NCI-H2227 treated with DMSO at 0.1 percent for 48 hours (cell line): ENCODE data around the gene DLGAP1.
"Not testable (repeated sequence)": the region's sequence is repeated elsewhere in the genome, so short reads cannot be mapped to it uniquely, and the experiment has no call there.

Experiments used
- DNase-seq: peaks from one replicate; lab custom pipeline; 2025; lab: John Stamatoyannopoulos, UW

The DLGAP1 gene

DNA sequence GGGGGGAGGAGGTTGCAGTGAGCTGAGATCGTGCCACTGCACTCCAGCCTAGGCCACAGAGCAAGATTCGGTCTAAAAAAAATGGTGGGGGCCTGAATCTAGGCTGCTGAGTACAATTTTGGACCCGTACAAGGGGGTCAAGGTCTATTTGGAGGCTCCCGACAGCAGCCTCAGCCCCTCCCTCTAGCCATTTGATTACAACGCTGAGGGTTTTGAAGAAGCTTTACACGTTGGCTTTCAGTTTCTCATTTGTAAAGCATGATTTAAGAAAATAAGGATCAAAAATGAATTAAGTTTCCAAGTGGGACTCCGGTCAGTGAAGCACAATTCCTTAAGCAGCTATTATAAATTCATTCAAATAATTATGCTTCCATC lies 871.2 kb downstream of the DLGAP1 start:
- no peak for DNase-seq

DNA sequence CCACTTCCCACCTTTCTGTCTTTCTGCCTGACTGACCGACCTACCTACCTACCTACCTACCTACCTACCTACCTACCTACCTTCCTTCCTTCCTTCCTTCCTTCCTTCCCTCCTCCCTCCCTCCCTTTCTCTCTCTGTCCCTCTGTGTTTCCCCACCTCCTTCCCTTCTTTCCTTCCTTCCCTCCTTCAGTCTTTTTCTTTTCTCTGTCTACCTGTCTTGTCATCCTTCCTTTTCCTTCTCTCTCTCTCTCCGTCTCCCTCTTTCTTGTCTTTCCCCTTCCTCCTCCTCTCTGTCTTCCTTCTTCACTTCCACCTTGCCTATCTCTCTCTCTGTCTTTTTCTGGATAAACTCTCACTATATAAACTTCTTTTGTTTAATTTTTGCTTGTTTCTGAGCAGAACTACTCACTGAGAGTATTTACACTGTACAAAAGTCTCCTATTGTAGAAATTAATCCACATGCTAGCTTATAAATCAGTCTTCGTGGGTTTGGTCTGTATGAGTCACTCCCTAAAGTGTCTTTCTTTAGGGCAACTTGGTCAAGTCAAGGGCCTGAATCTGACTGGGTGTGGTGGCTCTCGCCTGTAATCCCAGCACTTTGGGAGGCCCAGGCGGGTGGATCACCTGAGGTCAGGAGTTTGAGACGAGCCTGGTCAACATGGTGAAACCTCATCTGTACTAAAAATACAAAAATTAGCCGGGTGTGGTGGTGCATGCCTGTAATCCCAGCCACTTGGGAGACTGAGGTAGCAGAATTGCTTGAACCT lies 871.8 kb downstream of the DLGAP1 start:
- not testable (repeated sequence) for DNase-seq

GRCh38 chr18:3581890-3582289 lies 873.2 kb downstream of the DLGAP1 start:
- no peak for DNase-seq

DNA sequence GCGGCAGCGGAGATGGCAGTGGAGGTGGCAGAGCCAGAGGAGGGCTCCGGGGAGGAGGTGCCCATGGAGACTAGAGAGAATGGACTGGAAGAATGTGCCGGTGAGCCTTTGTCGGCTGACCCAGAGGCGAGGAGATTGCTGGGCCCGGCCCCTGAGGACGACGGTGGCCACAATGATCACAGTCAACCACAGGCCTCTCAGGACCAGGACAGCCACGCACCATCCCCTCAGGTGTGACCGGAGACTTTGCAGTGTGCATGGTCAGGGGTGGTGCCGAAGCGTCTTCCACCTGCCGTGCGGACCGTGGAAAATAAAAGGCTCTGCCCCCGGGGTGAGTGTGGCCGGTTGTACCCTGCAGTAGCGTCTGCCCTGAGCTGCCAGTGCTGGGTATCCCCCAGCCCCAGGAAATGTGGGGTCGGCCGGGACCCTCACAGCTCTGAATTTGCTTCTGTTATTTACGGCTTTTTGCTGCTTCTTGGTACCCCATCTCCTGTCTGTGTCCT lies 874.5 kb downstream of the DLGAP1 start:
- not testable (repeated sequence) for DNase-seq

DNA sequence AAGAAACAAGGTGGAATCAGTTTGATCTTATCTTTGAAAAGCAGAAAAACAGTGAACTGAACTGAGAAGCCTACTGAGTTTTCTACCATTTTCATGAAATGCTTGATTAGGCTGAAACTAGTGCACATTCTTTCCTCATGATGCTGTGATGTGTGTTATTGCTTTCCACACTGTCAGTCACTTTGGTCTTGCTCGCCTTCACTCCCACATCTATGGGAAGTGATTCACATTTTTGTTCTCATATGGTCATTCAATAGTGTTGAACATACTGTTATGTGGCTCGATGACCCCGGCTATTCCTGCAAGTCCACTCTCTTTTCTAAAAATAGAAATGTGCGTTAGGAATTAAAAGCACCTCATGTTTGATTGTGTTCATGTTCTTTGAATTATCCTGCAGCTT lies 875.4 kb downstream of the DLGAP1 start:
- DNase-seq, result no peak

DNA sequence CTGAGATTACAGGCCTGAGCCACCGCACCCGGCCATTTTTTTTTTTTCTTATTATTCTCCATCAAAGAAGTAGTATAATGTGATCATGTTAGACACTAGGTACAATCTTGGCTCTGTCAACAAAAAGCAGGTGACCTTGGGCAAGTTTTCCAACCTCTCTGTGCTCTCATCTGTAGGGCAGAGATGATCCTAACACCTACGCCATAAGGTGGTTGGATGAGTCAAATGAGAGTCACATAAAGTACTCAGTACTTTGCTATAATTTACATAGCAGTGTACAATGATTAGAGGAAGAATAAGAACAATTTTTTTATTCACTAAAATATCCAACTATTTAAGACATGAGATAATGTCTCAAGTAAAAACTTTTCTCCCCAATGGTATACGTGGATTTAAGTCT lies 876.5 kb downstream of the DLGAP1 start:
- no peak for DNase-seq

DNA sequence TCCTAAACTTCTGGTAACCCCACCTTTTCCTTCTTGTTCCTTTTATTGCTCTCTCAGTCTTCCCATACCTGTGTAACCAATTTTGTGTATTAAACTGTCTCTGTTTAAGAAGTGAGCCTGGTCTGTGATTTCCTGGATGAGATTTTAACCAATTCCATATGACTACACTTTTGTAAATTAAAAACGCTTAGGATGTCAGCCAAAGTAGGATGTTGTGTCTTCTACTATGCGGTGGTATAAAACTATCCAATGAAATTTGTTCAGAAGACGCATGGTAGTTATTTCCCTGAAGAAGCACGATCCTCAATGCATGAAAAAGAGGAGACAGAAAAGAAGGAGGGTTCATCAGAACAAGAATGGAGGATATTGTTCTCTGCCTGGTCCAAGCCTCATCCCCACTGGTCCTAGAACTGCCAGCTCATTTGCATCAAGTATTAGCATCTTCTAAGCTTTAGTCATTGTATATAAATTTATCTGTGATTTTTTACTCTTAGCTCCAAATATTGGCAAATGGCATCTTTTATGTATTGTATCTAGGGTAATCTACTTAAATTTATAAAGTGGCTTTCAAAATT lies 877.7 kb downstream of the DLGAP1 start:
- no peak for DNase-seq

GRCh38 chr18:3572761-3573160 lies 882.3 kb downstream of the DLGAP1 start:
- no peak for DNase-seq

DNA sequence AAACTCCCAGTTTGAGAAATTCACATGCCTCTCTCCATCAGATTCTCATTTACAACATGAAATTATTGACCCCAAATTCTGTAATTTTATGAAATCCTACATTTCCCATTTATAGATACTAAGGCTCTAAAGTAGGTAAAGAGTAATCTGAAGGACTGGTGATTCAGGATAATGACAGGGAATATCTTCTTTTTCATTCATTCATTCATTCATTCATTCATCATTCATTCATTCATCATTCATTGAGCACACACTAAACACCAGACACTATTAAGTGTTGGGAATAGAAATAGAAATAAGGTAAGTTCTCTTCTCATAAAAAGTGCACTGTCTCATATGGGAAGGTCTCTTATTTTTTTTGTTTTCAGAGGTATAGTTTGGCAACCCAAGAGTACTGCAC lies 888.3 kb downstream of the DLGAP1 start:
- no peak for DNase-seq

- no peak for DNase-seq
These were observed 894.4 kb downstream of the DLGAP1 start for GRCh38 chr18:3560755-3561154.

DNA sequence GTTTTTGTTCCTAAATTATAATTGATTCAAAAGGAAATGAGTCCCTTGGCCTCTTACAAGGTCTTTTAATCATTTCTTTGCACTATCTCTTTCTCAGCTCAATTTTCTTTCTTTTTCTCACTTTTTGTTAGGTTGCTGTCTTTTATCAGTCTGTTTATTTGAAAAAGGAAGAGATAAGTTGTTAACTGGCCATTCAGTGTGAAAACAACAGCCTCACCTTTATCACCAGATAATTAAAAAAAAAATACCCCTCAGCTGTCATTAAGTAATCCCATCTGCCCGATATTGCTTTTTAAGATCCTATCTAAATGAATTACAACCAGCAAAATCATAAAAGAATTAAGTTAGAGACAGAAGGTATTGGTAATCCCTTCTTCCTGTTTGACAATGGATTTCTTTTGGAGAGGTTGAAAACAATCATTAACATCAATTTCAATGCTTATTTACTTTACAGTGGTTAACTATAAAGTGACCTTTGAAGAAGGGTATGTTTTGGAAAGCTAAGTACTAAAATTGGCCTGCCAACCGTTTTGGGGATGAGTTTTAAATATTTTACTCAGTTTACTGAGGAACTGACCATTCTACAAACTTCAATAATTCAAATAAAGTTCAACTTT lies 900.2 kb downstream of the DLGAP1 start:
- DNase-seq, result no peak

DNA sequence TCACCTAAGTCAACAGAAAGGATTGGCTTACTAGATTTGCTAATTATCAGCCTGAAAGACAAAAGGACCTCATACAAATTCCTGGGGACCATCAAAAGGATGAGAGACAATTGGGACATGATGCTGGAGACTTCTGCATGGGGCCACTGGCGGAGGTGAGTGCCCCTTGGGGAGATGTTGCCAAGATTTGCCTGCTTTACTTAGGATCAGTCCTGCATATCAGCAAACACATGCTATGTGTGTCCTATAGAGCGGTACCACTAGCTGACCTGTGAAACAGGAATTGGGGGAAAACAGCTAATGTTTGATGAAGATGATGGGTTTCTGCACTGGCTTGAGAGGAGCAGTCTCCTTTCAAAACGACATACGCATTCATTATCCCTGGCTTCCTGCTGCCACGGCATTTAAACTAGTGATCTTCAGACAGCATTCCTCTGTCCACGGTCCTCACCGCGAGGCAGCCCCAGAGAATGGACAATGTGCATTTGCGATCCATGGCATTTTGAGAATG lies 901.0 kb downstream of the DLGAP1 start:
- no peak for DNase-seq

DNA sequence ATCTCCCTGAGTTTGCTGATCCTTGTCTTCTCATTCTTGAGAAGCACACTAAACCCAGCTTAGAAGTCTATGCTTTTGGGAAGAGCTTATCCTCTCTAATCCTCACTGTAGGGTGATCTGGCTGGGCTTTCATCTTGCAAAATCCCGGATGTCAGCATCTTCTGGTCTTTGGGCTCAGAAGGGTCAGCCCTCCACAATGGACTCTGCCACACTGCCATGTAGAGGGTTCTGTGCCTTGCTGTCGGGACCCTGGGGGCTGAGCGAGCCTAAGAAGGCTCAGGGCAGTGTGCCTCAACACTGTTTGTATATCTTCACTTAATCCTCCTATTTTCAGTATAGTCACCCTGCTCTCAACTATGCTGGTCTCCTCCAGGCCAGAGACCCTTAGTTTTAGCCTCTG lies 902.8 kb downstream of the DLGAP1 start:
- DNase-seq, result no peak

DNA sequence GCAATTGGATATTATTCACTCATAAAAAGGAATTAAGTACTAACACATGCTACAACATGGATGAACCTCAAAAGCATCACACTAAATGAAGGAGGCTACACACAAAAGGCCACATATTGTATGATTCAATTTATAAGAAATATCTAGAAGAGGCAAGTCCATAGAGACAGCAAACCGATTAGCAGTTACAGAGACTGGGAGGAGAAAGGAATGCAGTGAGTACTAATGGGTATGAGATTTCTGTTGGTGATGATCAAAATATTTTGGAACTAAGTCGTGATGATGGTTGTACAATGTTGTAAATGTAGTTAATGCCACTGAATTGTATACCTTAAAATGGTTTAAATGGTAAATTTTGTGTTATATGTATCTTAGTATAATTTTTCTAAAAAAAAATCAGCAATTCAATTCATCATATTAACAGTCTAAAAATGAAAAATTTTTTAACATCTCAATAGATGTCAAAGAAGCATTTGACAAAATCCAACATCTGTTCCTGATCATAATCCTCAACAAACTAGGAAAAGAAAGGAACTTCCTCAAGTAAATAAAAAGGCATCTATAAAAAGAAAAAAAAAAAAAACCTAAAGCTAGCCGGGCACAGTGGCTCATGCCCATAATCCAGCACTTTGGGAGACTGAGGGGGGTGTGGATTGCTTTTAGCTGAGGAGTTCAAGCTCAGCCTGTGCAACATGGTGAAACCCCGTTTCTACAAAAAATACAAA lies 907.1 kb downstream of the DLGAP1 start:
- no peak for DNase-seq

DNA sequence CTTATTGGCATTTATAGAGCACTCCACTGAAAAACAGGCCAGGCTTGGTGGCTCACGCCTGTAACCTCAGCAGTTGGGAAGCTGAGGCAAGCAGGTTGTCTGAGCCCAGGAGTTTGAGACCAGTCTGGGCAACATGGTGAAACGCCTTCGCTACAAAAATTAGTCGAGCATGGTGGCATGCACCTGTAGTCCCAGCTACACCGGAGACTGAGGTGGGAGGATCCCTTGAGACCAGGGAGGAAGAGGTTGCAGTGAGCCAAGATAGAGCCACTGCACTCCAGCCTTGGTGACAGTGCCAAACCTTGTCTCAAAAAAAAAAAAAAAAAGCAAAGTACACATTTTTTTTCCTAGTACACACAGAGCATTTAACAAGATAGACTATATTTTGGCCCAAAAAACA lies 909.0 kb downstream of the DLGAP1 start:
- DNase-seq, result no peak

DNA sequence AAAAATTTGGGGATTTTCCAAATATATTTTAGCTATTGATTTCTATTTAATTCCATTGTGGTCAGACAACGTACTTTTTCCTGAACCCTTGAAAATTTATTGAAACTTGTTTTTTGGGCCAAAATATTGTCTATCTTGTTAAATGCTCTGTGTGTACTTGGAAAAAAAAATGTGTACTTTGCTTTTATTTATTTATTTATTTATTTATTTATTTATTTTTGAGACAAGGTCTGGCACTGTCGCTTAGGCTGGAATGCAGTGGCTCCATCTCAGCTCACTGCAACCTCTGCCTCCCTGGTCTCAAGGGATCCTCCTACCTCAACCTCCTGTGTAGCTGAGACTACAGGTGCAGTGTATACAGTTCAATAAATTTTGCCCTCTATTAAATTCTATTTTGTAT lies 910.6 kb downstream of the DLGAP1 start:
- no peak for DNase-seq

DNA sequence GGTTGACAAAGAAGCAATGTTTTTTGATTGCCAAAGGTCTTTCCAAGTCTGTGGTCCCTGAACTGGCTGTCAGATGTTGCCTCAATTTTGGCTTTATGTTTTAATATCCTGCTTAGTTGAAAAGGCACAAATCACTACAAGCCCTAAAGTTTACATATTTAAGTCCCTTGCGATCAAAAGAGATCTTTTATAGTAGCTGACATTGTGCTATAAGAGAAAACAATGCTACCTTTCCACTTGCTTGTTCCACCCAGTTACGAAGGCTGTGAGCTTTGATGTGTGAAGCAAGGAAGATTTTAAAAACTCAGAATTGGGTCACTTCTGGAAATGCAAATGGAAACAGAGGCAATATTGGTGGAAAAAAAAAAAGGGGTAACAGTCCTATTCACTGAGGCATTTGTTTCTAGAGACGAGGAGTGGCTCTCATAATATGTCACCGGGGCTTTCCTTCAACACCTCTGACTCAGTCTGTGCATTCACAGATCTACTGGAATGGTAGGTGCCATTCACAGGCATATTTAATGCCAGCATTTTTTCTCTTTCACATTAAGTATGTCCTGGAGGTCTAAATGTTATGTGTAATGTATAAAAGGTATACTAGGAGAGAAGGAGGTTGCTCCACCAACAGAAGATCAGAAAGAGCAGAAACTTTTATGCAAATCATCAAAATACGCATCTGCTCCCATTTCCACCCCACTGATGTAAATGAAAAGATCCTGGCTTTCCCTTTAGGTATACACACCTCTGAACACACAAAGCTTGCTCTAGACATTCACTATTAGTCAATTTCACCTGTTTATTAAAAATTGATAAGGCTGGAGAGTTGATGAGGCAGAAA lies 913.3 kb downstream of the DLGAP1 start:
- DNase-seq, result no peak

DNA sequence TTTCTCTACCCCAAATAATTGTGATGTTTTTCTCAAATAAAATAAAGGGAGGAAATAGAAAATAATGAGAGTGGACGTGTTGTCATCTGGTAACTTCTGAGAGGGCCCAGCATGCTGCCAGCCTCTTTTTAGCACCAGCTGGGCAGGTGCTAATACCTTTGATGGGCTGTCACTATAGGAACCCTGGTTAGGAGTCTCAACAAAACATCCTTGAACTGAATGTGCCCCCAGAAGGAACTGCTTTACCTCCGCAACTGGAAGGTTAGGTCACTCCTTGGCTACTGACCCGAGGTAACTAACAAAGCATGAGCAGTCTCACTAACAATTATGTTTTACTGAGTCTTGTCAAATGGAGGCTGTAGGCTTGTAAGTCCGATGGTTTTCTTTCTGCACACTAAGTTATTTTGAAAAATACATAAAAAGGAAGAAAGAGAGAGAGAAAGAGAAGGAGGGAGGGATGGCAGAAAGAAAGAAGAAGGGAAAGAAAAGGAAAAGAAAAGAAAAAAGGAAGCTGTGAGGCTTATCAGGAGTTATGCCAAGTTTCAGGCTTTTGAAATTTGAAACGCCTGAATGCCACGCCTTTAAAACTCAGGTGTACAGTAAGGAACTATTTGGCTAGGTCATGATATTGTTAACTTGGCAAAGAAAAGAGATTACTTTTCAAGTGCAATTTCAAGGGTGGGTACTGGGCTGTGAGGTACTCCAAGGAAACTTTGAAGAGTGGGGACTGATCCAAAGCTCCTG lies 914.1 kb downstream of the DLGAP1 start:
- no peak for DNase-seq

DNA sequence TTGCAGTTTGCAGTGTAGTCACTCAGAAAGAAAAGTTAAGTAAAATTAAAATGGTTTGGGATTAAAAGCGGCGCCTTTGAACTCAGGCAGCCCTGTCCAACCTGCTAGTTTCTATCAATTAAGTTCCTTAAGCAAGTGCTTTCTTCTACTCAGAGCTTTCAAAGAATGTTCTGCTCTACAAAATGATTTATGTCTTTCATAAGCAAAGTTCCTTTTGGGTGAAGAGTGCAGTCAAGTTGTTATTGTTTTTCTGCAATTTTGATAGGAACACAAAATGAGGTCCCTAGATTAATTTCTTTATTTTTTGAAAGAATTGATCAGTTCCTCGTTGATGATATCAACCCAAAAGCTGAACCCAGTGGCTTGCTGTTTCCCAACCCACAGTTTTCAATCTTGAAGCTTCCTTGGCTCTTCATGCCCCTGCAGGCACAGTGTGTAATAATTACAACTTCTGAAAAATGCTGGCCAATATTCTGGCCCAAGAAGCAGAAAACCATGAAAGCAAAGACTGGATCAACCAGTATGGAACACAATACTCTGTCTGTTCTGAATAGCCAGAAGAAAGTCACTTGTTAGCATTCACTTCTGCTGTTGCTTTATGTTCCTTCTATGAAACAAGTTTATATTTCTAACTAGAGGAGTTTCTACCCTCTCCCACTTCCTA lies 916.0 kb downstream of the DLGAP1 start:
- no peak for DNase-seq

DNA sequence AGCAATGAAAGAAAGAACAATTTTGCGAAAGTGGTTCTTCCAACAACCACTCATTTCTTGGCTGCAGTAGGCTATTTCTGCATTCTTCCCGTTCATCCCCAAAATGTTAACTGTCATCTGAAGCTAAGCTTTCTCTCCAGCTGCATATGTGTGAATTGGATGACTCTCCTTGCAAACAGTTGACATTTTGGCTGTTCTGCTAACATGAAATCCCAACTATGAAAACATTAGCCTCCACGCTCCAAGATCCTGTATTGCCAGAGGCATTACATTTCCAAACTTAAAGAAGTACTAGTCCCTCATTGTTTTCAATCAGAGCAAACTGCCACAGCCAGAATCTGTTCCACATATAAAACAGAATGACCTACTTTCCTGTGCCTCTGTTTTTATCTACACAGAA lies 916.7 kb downstream of the DLGAP1 start:
- DNase-seq, result no peak
